GM18861 (cell line): Measurements from ENCODE around the gene MCUB.

Experiments used
- ATAC-seq: cut with Tn5 transposase; IDR thresholded peaks from one replicate; pipeline ENCODE4 v1.9.1; 2021; ENCODE audit not compliant: unreplicated experiment

MCUB gene

GRCh38 chr4:109722357-109722756, 162.3 kb downstream of the MCUB start:
- no peak for ATAC-seq

- no peak for ATAC-seq
Measured at GRCh38 chr4:109723110-109723509, 163.1 kb downstream of the MCUB start.

GRCh38 chr4:109728385-109728784, 168.3 kb downstream of the MCUB start:
- ATAC-seq: no peak

GRCh38 chr4:109729117-109729717, 169.2 kb downstream of the MCUB start:
- no peak for ATAC-seq

GRCh38 chr4:109729718-109730618, 169.9 kb downstream of the MCUB start, which contains the start of gene PLA2G12A:
Gene PLA2G12A (minus strand): TSS chr4:109730070. CDS start chr4:109729809, 261 bp downstream.
- ATAC-seq: peak; percentile 73

GRCh38 chr4:109730619-109731545, 170.8 kb downstream of the MCUB start:
- no peak for ATAC-seq

- no peak for ATAC-seq
Measured at GRCh38 chr4:109733728-109734127, 173.7 kb downstream of the MCUB start.

GRCh38 chr4:109735566-109736365, 175.7 kb downstream of the MCUB start:
- ATAC-seq: no peak
